CD14-positive monocyte (primary cell): ENCODE measurements around the gene BLTP3B. TPM values are rescaled to one million over a fixed set of nuclear protein-coding genes. Genes with fewer than 3 reads are reported as not detected.

ENCODE experiments used
- DNase-seq, 3 donors: peaks; one replicate each; pipeline ENCODE4 v3.0.0-alpha.2; 2011 to 2022
- H2AFZ ChIP-seq: 2 replicates; pipeline ENCODE4 v1.6.0; 2012; ENCODE audit warnings: mild to moderate bottlenecking, low read depth, low read length, inconsistent platforms; ENCODE audit not compliant: insufficient read depth, poor library complexity, severe bottlenecking
- H3K27ac ChIP-seq, 2 donors: 1 replicate in 1 of 2; 2 replicates in 1 of 2; pipeline ENCODE4 v1.5.1; 2012 to 2013; ENCODE audit warnings: low read length in 2 of 2, control low read depth in 1 of 2, inconsistent platforms in 1 of 2, low read depth in 1 of 2, mild to moderate bottlenecking in 1 of 2
- H3K27me3 ChIP-seq, 2 donors: one replicate each; pipeline versions ENCODE4 v1.6.0 to v1.6.1; 2011 to 2013; ENCODE audit warnings: low read length in 2 of 2; ENCODE audit not compliant: control insufficient read depth in 2 of 2, insufficient read depth in 2 of 2
- H3K36me3 ChIP-seq, 2 donors: replicated peaks in 1 of 2; 1 replicate in 1 of 2; 2 replicates in 1 of 2; pipeline versions ENCODE4 v1.5.1 to v1.6.1; 2012 to 2013; ENCODE audit warnings: low read length in 2 of 2, control low read depth in 1 of 2, inconsistent platforms in 1 of 2, mild to moderate bottlenecking in 1 of 2; ENCODE audit not compliant: insufficient read depth in 2 of 2, control insufficient read depth in 1 of 2
- H3K4me1 ChIP-seq, 2 donors: 1 replicate in 1 of 2; 2 replicates in 1 of 2; pipeline versions ENCODE4 v1.5.1 to v1.6.1; 2012 to 2013; ENCODE audit warnings: low read length in 2 of 2, control low read depth in 1 of 2, inconsistent platforms in 1 of 2, mild to moderate bottlenecking in 1 of 2, moderate library complexity in 1 of 2; ENCODE audit not compliant: insufficient read depth in 2 of 2, control insufficient read depth in 1 of 2
- H3K4me2 ChIP-seq: replicated peaks from 2 replicates; pipeline ENCODE3; 2012; ENCODE audit warnings: low read length, moderate library complexity, mild to moderate bottlenecking; ENCODE audit not compliant: poor library complexity, severe bottlenecking; ENCODE audit errors: extremely low read depth
- H3K4me3 ChIP-seq, 3 experiments: fragments of 200-600 bp in 1 of 3; sonication (generic) in 1 of 3; replicated peaks in 1 of 3; 1 replicate in 2 of 3; 2 replicates in 1 of 3; pipeline ENCODE4 v1.5.1; 2011 to 2013; ENCODE audit warnings: low read length in 3 of 3, mild to moderate bottlenecking in 3 of 3, control low read depth in 2 of 3, low read depth in 2 of 3, inconsistent platforms in 1 of 3, moderate library complexity in 1 of 3
- H3K79me2 ChIP-seq: 2 replicates; pipeline ENCODE4 v1.6.0; 2012; ENCODE audit warnings: mild to moderate bottlenecking, control low read depth, inconsistent platforms, low read length, moderate library complexity; ENCODE audit not compliant: insufficient read depth
- H3K9ac ChIP-seq: 2 replicates; pipeline ENCODE4 v1.6.0; 2017; ENCODE audit warnings: low read length, mild to moderate bottlenecking; ENCODE audit not compliant: insufficient read depth, poor library complexity, severe bottlenecking
- H3K9me3 ChIP-seq, 2 donors: replicated peaks in 1 of 2; 1 replicate in 1 of 2; 2 replicates in 1 of 2; pipeline versions ENCODE4 v1.5.1 to v1.6.1; 2012 to 2013; ENCODE audit warnings: low read length in 2 of 2, control low read depth in 1 of 2; ENCODE audit not compliant: control insufficient read depth in 1 of 2, insufficient read depth in 1 of 2
- H4K20me1 ChIP-seq: 2 replicates; pipeline ENCODE4 v1.6.0; 2012; ENCODE audit warnings: mild to moderate bottlenecking, low read length, control low read depth, moderate library complexity; ENCODE audit not compliant: insufficient read depth
- H3K27ac Mint-ChIP-seq, 7 donors: one replicate each; pipeline ENCODE4 v1.8.0; 2020; ENCODE audit warnings: mild to moderate bottlenecking in 7 of 7, mixed read lengths in 7 of 7, moderate library complexity in 6 of 7, inconsistent platforms in 2 of 7
- H3K27me3 Mint-ChIP-seq, 3 donors: one replicate each; pipeline ENCODE4 v1.8.0; 2021 to 2022; ENCODE audit warnings: low read depth in 3 of 3, mild to moderate bottlenecking in 3 of 3, mixed read lengths in 3 of 3, moderate library complexity in 3 of 3, inconsistent platforms in 1 of 3
- H3K36me3 Mint-ChIP-seq, 2 donors: one replicate each; pipeline ENCODE4 v1.8.0; 2020; ENCODE audit warnings: mixed read lengths in 2 of 2, inconsistent platforms in 1 of 2, mild to moderate bottlenecking in 1 of 2
- H3K4me1 Mint-ChIP-seq: one replicate; pipeline ENCODE4 v1.8.0; 2020; ENCODE audit warnings: mild to moderate bottlenecking, mixed read lengths
- H3K4me3 Mint-ChIP-seq, 2 donors: one replicate each; pipeline ENCODE4 v1.8.0; 2020; ENCODE audit warnings: mild to moderate bottlenecking in 2 of 2, mixed read lengths in 2 of 2, moderate library complexity in 1 of 2
- H3K9me3 Mint-ChIP-seq, 7 donors: one replicate each; pipeline ENCODE4 v1.8.0; 2020 to 2022; ENCODE audit warnings: mixed read lengths in 7 of 7, mild to moderate bottlenecking in 6 of 7, moderate library complexity in 6 of 7, inconsistent platforms in 2 of 7
- CTCF ChIP-seq: fragments of 200-600 bp; IDR thresholded peaks from one replicate; pipeline ENCODE4 v1.8.0; 2022; ENCODE audit warnings: antibody characterized with exemption, mild to moderate bottlenecking
- whole genome bisulfite sequencing: methylation state at CpG from one replicate; pipeline ENCODE4 v1.1.5; 2013; ENCODE audit warnings: missing lambda C conversion rate; ENCODE audit not compliant: insufficient coverage; 5-methylcytosine and 5-hydroxymethylcytosine counted together
- intact Hi-C, 2 donors: fragments of 100-400 bp; cut with micrococcal nuclease; formaldehyde crosslinking; loops; one replicate each; pipeline versions ENCODE4 v1.15.0 to v1.15.1; 2023
- polyA plus RNA-seq, 3 donors: library from polyadenylated mRNA; depleted of rRNA in 1 of 3; unstranded in 2 of 3; stranded (reverse) in 1 of 3; fragments of 300-500 nt in 2 of 3; fragments of >200 nt in 1 of 3; fragmentation: Illumina TruSeq in 2 of 3; gene quantifications; 1 replicate in 2 of 3; 2 replicates in 1 of 3; pipeline ENCODE4 v1.2.3, GENCODE V29; 2012 to 2021

Gene BLTP3B
- polyA plus RNA-seq, 3 donors: 22.0 to 42.5 (median 33.4) TPM

- Histone ChIP-seq H3K9ac (no peak overlapping the region), H3K79me2 (no peaks in the 10 kb centered on the region), H3K4me2 (no peak overlapping the region), H3K9me3 (peaks cover 0 to 9% of the 10 kb centered on the region in 2 donors), H3K36me3 (no peaks in the 10 kb centered on the region), H3K27me3 (no peaks in the 10 kb centered on the region), H3K4me3 (no peak overlapping the region), H3K4me1 (no peaks in the 10 kb centered on the region), H3K27ac (no peak overlapping the region), H2AFZ (no peak overlapping the region), H4K20me1 (no peaks in the 10 kb centered on the region)
- DNase-seq: no peak
- Mint-ChIP-seq H3K27me3 (no peaks in the 10 kb centered on the region), H3K27ac (no peak overlapping the region), H3K9me3 (peaks cover 0 to 7% (median 3%) of the 10 kb centered on the region in 7 donors), H3K4me1 (no peaks in the 10 kb centered on the region), H3K36me3 (peaks cover 0 to 2% of the 10 kb centered on the region in 2 donors), H3K4me3 (no peak overlapping the region)
- no peak for TF ChIP-seq CTCF
- intact Hi-C loops: no loop called here
These were observed 28.6 kb upstream of the BLTP3B start for GRCh38 chr12:100171248-100171647.

GRCh38 chr12:100170313-100170858 is 27.7 kb upstream of the BLTP3B start:
- Histone ChIP-seq H4K20me1 (no peaks in the 10 kb centered on the region), H2AFZ (no peak overlapping the region), H3K36me3 (no peaks in the 10 kb centered on the region), H3K79me2 (no peaks in the 10 kb centered on the region), H3K4me2 (no peak overlapping the region), H3K27ac (no peak overlapping the region), H3K4me1 (no peaks in the 10 kb centered on the region), H3K4me3 (no peak overlapping the region), H3K27me3 (no peaks in the 10 kb centered on the region), H3K9me3 (peaks cover 0 to 9% of the 10 kb centered on the region in 2 donors), H3K9ac (no peak overlapping the region)
- peaks cover 0 to 2% of the 10 kb centered on the region in 2 donors for H3K36me3 Mint-ChIP-seq
- H3K9me3 Mint-ChIP-seq: peaks cover 0 to 7% (median 3%) of the 10 kb centered on the region in 7 donors
- H3K27ac Mint-ChIP-seq: no peak overlapping the region
- H3K4me3 Mint-ChIP-seq: no peak overlapping the region
- DNase-seq: no peak
- intact Hi-C loops: no loop called here
- 95% methylated on average over 4 of the region's 7 CpGs for WGBS
- no peak for TF ChIP-seq CTCF
- no peaks in the 10 kb centered on the region for H3K4me1 Mint-ChIP-seq
- peaks cover 0 to 2% (median 0%) of the 10 kb centered on the region in 3 donors for H3K27me3 Mint-ChIP-seq
